HG03520 (cell line): ENCODE results near the gene PPDPF.

ENCODE experiments used
- ATAC-seq: cut with Tn5 transposase; IDR thresholded peaks from one replicate; pipeline ENCODE4 v1.9.1; 2021; ENCODE audit warnings: mild to moderate bottlenecking, moderate library complexity; ENCODE audit not compliant: unreplicated experiment

Gene PPDPF

DNA sequence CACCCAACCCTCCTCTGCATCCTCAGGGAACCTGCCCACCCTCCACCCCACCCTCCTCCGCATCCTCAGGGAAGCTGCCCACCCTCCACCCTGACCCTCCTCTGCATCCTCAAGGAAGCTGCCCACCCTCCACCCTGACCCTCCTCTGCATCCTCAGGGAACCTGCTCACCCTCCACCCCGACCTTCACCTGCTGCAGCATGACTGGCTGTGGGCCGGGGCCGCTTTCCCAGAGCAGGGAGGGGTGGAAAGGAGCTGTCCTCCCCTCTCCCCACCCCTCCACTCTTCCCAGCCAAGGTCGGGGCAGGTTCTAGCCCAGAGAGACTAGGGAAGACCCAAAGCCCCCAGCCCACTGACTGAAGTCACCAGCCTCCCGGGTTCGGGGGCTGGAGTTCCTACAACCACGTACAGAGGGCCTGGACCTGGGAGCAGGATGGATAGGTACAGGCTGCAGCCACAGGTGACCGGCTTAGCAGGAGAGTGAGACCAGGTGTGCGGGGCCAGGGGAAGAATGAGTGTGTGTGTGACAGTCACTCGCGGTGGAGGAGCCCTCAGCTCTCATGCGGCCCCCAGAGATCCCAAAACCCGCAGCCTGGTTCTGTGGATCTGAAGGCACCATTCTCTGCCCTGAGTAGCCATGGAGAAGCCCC, 33.3 kb upstream of the PPDPF start:
- ATAC-seq = no peak

DNA sequence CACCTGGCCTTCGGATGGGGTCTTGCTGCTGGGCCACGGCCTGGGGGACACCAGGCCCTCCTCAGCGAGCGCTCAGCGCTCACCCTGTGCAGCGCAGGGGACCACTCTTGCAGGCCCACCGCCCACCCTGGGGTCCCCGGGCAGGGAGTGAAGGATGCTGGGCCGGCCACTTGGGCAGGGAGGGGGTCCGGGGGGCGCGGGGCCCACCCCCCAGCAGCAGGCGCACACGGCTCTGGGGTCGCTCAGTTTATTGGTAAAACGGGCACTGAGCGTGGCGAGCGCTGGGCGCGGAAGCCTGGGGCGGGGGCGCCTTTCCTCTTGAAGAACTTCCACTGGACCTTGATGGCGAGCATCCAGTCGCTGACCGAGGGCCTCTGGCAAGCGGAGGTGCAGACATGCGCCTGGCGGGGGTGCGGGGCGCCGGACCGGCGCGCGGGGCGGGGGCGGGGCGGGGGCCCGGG, 32.8 kb upstream of the PPDPF start:
- ATAC-seq = no peak

DNA sequence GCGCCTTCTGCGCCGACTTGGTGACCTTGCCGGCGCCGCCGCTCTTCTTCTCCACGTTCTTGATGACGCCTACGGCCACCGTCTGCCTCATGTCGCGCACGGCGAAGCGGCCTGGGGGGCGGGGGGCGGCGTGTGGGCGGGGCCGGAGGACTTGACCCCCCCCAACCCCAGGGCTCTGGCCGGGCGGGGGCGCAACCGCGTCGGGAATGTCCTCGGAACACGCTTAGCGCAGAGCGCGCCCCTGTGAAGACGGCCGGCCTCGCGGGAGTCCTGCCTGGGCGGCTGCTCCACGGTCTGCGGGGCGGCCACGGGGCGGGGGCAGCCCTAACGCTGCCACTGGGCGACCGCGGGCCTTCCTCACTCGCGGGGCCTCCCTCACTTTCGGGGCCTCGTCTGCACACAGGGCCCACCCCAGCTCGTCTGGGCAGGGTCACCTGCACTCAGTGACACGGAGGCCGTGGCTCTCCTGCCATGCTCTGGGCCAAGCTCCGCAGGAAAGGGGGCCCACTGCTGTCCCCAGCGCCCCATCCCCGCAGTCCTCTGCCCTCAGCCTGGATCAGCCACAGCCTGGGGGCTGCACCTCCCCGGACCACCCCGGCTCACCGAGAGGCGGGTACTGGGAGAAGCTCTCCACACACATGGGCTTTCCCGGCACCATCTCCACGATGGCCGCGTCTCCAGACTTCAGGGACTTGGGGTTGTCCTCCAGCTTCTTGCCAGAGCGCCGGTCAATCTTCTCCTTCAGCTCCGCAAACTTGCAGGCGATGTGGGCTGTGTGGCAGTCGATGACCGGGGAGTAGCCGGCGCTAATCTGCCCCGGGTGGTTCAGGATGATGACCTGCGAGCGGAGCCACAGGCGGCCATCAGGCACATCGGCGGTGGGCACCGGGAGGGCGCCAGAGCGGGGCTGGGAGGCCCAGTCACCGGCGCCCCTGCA, 32.0 kb upstream of the PPDPF start:
- ATAC-seq = no peak

DNA sequence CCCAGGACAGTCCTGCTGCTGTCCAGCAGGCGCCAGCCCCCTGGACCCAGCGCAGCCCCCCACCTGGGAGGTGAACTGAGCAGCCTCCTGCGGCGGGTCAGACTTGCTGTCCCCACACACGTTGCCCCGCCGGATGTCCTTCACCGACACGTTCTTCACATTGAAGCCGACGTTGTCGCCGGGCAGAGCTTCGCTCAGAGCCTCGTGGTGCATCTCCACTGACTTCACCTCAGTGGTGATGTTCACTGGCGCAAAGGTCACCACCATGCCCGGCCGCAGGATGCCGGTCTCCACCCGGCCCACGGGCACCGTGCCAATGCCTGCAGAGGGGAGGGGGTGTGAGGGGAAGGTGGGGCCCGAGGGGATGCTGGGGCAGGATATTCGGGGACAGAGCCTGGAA, 30.1 kb upstream of the PPDPF start:
- ATAC-seq = no peak

DNA sequence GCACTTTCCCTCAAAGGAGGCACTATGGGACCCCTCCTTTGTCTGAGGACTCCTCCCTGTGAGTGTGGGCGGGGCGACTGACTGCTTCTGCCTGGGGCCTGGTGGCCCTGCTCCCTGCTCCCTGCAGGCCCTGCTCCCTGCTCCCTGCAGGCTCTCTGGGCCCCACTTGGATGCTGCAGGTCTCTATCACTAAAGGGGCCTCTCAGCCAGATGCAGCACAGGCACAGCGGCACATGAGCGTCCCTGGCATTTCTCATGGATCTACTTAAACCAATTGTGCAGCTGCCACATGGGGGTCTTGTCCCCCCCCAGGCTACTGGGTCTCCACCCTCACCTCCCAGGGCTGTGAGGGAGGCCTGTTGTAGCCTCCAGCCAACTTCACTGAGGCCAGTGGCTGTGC, 29.5 kb upstream of the PPDPF start:
- no peak for ATAC-seq

DNA sequence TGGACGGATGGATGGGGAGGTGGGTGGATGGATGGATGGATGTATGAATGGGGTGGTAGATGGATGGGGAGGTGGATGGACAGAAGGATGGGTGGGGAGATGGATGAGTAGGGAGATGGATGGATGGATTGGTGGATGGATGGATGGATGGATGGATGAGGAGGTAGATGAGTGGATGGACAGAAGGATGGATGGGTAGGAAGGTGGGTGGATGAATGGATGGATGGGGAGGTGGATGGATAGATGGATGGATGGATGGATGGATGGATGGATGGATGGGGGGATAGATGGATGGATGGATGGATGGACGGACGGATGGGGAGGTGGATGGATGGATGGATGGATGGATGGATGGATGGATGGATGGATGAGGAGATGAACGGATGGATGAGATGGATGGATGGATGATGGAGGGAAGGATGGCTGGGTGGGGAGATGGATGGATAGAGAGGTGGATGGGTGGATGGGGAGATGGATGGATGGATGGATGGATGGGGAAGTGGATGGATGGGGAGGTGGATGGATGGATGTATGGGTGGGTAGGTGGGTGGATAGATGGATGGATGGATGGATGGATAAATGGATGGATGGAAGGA, 28.8 kb upstream of the PPDPF start:
- ATAC-seq = no peak

DNA sequence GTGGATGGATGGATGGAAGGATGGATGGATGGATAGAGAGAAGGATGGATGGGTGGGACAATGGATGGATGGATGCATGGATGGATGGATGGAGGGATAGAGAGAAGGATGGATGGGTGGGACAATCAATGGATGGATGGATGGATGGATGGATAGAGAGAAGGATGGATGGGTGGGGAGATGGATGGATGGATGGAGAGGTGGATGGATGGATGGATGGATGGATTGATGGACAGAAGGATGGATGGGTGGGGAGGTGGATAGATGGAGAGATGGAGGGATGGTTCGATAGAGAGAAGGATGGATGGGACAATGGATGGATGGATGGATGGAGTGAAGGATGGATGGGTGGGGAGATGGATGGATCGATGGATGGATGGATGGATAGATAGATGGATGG, 28.0 kb upstream of the PPDPF start:
- ATAC-seq = no peak

DNA sequence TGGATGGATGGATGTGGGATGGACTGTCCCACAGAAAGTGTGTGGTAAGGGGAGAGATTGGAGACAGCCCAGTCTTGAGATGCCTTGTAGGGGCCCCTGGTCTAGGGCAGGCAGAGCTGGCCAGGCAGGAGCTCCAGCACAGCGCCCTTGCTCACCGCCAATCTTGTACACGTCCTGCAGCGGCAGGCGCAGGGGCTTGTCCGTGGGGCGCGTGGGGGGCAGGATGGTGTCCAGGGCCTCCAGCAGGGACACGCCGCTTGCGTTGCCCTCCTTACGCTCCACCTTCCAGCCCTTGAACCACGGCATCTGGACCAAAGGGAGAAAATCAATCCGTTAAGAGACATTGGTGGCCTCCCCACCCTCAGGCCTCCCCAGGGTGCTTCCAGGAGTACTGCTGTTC, 27.6 kb upstream of the PPDPF start:
- ATAC-seq = no peak

DNA sequence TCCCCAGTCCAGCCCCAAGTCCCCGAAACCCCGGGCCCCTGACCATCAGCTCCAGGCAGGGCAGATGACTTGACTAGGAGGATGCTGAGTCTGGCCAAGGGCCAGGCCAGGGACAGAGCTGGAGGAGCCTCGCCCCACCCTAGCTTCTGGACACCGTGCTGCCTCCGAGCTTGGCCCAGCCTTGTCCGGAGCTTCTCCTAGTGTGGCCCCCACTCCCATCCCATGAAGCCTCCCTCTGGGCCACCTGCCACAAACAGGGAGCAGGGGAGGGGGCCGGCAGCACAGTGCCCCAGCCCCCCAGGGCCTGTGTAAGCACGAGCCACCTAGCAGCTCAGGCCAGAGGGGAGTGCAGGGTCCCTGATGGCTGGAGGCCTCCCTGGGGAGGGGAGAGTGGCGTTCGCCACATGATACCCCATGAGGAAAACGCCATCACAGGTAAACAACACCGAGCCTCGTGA, 27.0 kb upstream of the PPDPF start:
- no peak for ATAC-seq

DNA sequence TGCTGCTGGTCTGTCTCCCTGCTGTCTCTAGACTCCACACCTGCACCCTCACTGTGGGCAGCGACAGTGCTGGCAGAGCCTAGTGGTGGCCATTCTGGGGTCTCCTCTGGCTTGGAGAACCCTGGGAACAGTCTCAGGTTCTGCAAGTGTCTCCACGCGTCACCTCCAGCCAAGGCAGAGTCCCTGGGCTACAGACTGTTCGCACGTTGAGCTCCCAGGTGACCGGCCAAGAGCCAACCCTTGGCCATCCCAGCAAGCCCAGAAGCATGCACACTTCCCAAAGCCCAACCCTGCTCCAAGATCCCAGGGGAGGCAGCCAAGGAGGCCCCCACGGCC, 26.5 kb upstream of the PPDPF start:
- ATAC-seq = no peak

DNA sequence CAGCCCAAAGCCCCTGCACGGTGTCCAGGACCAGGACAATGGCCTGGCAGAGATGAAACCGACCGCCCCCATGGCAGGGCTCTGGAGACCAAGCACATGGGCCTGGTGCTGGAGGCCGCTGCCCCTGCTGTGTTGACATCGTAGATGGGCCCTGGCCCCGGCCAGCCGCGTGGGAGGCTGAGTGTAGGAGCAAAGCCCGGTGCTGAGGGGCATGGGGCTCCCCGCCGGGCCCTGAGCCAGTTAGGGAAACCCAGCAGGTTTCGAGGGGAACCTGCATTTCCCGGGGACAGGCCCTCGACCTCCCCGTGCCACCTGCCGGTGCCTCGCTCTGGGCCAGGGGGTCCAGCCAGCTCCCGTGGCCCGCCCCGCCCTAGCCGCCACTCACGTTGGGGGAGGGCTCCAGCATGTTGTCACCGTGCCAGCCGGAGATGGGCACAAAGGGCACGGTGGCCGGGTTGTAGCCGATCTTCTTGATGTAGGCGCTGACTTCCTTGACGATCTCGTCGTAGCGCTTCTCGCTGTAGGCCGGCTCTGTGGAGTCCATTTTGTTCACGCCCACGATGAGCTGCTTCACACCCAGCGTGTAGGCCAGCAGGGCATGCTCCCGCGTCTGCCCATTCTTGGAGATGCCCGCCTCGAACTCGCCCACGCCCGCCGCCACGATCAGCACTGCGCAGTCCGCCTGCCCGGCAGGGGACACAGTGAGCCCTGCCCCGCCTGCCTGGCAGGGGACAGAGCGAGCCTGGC, 26.0 kb upstream of the PPDPF start:
- ATAC-seq = no peak

DNA sequence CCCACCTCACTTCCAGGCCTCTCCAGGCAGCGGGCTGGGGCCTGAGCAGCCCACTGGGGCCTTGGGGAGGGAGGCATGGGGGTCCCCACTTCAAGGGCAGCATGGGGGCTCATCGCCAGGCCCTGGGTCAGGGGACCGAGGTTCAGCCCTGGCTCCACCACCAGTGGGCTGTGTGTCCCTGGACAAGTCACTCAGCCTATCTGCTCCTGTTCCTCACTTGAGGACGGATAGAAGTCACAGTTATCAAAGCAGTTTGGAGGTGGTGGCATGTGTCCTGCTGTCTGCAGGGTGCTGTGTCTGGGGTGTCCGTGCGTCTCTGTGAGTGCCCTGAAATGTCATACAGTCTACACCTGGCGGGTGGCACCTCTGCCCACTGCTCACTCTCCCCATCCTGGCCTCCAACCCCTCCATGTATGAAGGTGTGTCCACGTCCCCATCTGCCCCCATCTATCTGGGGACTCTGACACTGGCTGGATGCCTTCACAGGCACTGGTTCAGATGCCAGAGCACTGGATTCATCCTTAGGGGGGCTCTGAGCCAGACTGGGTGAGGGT, 25.3 kb upstream of the PPDPF start:
- ATAC-seq = no peak

DNA sequence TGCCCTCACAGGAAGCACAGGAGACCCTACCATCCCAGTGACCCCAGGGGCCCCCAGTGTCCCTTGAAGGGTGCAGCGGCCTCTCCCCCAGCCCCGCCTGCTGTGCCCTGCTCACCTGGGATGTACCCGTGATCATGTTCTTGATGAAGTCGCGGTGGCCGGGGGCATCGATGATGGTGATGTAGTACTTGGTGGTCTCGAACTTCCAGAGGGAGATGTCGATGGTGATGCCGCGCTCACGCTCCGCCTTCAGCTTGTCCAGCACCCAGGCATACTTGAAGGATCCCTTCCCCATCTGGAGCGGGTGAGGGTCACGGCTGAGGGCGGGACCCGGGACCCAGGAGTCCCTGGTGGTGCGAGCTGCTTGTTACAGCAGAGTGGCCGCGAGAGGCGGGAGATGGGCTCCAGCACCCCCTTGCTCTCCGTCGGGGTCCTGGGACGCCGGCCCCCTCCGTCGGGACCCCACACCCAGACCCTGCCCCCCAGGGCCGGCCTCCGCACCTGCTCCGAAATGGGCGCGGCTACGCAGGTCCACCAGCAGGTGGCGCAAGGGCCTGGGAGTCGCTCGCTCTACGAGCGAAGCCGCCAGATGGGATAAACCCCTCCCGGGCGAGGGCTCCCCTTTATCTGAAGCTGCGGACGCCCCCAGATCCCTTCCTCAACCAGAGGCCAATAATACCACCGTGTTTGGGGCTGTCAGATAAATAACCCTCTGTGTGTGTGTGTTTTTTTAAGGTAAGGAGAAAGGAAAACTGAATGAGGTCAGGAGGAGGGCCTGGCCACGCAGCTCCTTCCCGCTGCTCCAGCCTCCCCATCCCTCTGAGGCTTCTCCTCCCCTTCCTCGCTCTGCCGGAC, 24.6 kb upstream of the PPDPF start:
- no peak for ATAC-seq

DNA sequence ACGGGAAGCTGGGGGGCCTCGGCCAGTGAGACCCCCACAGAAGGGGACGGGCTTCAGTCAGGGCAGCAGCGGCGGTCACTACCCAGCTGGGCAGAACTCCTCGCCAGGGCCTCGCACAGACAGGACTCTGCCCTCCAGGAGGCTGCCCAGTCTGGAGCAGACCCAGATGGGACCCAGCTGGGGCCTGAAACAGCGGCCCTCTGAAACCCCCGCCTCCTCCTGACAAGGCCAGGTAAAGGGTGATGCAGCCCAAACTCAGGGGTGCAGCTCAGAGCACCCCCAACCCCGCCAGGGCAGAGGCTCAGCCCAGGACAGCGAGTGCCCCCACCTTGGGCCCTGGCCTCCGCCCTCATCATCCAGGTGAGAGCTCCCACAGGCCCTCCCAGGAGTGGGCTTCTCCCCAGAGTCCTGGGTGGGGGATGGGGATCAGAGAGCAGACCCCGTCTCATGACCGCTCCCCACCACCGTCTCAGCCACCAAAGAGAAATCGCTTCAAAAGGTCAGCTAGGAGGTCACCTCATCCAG, 23.9 kb upstream of the PPDPF start:
- no peak for ATAC-seq

DNA sequence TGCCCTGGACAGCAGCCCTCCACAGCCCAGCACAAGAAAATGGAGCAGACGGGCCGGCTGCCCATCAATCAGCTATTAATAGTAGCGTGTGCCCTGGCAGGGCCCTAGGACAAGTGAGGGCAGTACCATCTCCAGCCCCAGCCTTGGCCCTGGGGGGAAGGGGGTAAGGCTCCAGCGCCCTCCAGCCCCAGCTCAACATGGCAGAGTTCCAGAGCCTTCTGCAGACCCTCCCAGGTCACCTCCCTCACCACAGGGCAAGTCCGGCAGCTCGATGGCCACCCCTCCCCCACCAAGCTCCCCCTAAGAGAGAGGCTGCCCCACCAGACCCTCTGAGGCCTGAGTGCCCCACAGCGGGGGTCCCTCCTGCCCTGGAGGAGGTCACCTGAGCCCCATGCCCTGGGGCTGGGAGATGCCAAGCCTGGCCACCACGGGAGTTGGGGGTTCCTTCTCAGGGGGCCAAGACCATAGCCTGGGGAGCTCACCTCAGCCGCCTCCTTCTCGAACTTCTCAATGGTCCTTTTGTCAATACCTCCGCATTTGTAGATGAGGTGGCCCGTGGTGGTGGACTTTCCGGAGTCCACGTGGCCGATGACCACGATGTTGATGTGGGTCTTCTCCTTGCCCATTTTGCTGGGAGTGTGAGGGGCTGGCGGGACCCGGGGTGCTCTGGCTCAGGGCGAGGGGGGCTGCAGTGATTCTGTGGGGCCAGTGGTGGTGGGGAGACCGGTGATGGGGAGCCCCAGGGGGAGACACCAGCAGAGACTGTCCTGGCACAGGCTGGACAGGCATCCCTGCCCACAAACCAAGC, 23.2 kb upstream of the PPDPF start:
- no peak for ATAC-seq

DNA sequence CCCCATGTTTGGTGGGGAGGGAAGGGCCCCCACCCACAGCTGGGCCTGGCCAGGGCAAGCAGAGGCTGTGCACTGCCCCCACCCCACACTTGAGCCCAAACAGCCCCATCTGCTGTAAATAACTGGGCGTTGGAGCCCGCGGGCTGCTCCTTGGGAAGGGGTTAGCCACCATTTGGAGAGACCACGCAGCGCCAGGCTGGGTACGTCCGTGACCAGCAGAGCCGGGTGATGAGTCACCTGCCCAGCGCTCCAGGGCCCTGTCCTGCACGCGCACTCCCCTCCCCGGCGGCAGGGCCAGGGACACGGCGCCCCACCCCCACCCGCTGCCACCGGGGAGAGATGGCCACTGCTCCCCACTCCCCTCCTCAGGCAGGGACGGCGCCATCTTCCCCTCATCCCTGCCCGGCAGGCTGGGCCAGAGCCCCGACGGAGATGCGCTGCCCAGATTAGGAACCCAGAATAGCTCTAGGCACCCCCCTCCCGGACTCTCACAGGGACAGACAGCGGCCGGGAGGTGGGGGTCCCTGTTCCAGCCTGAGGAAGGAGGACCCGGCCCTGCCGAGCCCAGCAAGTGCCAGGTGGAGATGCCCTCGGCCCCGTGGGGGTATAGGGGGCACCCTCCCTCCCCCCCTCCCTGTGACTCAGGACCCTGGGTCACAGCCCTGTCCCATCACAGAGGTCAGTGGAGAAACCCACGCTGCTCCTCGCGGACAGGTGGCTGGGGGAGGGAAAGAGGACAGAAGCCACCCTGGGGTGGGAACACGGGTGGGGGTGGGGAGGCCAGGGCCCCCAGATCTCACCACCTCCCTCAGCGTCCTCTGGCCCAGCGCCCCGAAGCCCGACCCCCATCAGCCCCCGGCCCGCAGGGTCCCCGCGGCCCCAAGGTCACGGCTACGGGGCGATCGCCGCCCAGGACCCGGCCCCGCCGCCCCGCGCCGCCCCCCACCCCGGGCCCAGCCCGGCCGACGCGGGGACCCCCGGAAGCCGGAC, 22.3 kb upstream of the PPDPF start:
- ATAC-seq = no peak

DNA sequence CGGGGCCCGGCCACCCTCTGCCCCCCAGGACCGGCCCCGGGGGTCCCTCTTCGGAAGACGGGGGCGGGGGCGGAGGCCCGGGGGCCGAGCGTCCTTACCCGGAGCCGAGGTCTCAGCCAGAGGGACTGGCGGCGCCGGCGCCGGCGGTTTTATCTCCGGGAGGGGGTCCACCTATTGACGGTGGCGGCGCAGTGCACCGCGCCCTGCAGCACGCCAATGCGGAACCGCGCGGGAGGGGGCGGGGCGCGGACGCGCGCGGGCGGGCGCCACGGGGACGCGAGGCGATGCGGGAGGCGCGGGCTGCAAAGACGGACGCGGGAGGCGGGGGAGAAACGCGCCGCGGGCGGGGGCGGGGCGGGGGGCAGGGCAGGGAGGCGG, 21.6 kb upstream of the PPDPF start, which contains the start of gene EEF1A2:
Gene EEF1A2 (minus strand): TSS at position 124 of the 378 bp plus-strand sequence. CDS start 1,320 bp downstream, outside the sequence.
- no peak for ATAC-seq
